ENCODE data around the gene C5orf24. TPM values are rescaled to one million over a fixed set of nuclear protein-coding genes. Genes with fewer than 3 reads are reported as not detected.
A peak's percentile ranks its signal among the peaks of the same experiment; 100 is the strongest.
"Not testable (repeated sequence)": the region's sequence is repeated elsewhere in the genome, so short reads cannot be mapped to it uniquely, and the experiment has no call there.

Gene C5orf24
- total RNA-seq, 1 donor from 2014 or later, result 43.2 TPM

- H3K36me3 Mint-ChIP-seq (ENCODE audit: low read depth), result peaks cover 27% of the 10 kb centered on the region
- intact Hi-C loops (cut with micrococcal nuclease), result loop anchor here (1.0 to 10.0 kb wide), 6 partner anchors 29 to 649 kb away; partner anchors contain the start of genes C5orf24, CAMLG, DDX46 and PCBD2
These were observed 28.4 kb downstream of the C5orf24 start, which contains the start of gene TXNDC15 for GRCh38 chr5:134873987-134874830. TXNDC15 (plus strand) TSS chr5:134874371; CDS start chr5:134874428, 57 bp downstream.

GRCh38 chr5:134874831-134875655 is 29.3 kb downstream of the C5orf24 start:
- no peaks in the 10 kb centered on the region for H3K27me3 Mint-ChIP-seq (ENCODE audit: insufficient read depth)
- intact Hi-C loops (cut with micrococcal nuclease), result loop anchor here (1.0 to 10.0 kb wide), 6 partner anchors 30 to 650 kb away; partner anchors contain the start of genes C5orf24, CAMLG, DDX46 and PCBD2
- H3K9me3 Mint-ChIP-seq, result no peaks in the 10 kb centered on the region
- peaks cover 28% of the 10 kb centered on the region for H3K36me3 Mint-ChIP-seq (ENCODE audit: low read depth)
- DNase-seq (ENCODE audit: low spot score), result peak; percentile 40
- H3K4me3 Mint-ChIP-seq, result peak overlapping the region; percentile 100
- H3K4me1 Mint-ChIP-seq (ENCODE audit: low read depth), result peaks cover 52% of the 10 kb centered on the region
- H3K27ac Mint-ChIP-seq, result peak overlapping the region; percentile 98

More at GRCh38 chr5:134873987-134874830, 28.4 kb downstream of the C5orf24 start, which contains the start of gene TXNDC15:
- peak; percentile 82 for DNase-seq (ENCODE audit: low spot score)
- no peaks in the 10 kb centered on the region for H3K27me3 Mint-ChIP-seq (ENCODE audit: insufficient read depth)
- H3K4me1 Mint-ChIP-seq (ENCODE audit: low read depth), result peaks cover 43% of the 10 kb centered on the region
- H3K27ac Mint-ChIP-seq, result peak within 1 kb of the TSS; percentile 98
- H3K4me3 Mint-ChIP-seq, result peak within 1 kb of the TSS; percentile 100
- H3K9me3 Mint-ChIP-seq, result no peaks in the 10 kb centered on the region

- peaks cover 54% of the 10 kb centered on the region for H3K4me1 Mint-ChIP-seq (ENCODE audit: low read depth)
- H3K27ac Mint-ChIP-seq, result peak overlapping the region; percentile 69
- H3K9me3 Mint-ChIP-seq, result no peaks in the 10 kb centered on the region
- no peaks in the 10 kb centered on the region for H3K27me3 Mint-ChIP-seq (ENCODE audit: insufficient read depth)
- intact Hi-C loops (cut with micrococcal nuclease), result loop anchor here (10.0 kb wide), 1 partner anchor 652 kb away; the partner anchor contains the start of gene PPP2CA
- DNase-seq (ENCODE audit: low spot score), result no peak
- H3K36me3 Mint-ChIP-seq (ENCODE audit: low read depth), result peaks cover 30% of the 10 kb centered on the region
- H3K4me3 Mint-ChIP-seq, result peak overlapping the region; percentile 63
These were observed 31.4 kb downstream of the C5orf24 start for GRCh38 chr5:134877159-134877558.

GRCh38 chr5:134878403-134878802 is 32.6 kb downstream of the C5orf24 start:
- no peaks in the 10 kb centered on the region for H3K9me3 Mint-ChIP-seq
- H3K36me3 Mint-ChIP-seq (ENCODE audit: low read depth), result peaks cover 29% of the 10 kb centered on the region
- no peaks in the 10 kb centered on the region for H3K27me3 Mint-ChIP-seq (ENCODE audit: insufficient read depth)
- intact Hi-C loops (cut with micrococcal nuclease), result loop anchor here (10.0 kb wide), 1 partner anchor 654 kb away; the partner anchor contains the start of gene PPP2CA
- no peak overlapping the region for H3K4me3 Mint-ChIP-seq
- peaks cover 45% of the 10 kb centered on the region for H3K4me1 Mint-ChIP-seq (ENCODE audit: low read depth)
- no peak for DNase-seq (ENCODE audit: low spot score)
- no peak overlapping the region for H3K27ac Mint-ChIP-seq

DNA sequence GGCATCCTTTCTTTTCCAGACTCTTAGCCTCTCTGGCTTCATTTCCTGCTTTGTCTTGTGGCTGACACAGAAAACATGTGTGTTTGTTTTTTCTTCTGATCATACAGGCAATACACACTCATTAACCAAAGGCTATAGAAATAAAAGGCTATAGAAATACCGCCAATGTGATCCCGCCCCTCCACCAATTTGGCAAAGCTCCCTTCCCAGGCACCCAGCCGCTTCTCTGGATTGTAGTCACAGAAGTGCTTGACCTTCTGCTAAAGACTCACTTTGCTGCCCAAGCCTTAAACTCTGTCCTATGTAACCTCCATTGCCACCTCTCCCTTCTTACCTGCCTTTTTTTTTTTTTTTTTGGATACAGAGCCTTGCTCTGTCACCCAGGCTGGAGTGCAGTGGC is 33.7 kb downstream of the C5orf24 start:
- peaks cover 29% of the 10 kb centered on the region for H3K36me3 Mint-ChIP-seq (ENCODE audit: low read depth)
- H3K27ac Mint-ChIP-seq, result no peak overlapping the region
- no peaks in the 10 kb centered on the region for H3K27me3 Mint-ChIP-seq (ENCODE audit: insufficient read depth)
- H3K9me3 Mint-ChIP-seq, result no peaks in the 10 kb centered on the region
- DNase-seq (ENCODE audit: low spot score), result no peak
- no peak overlapping the region for H3K4me3 Mint-ChIP-seq
- intact Hi-C loops (cut with micrococcal nuclease), result loop anchor here (10.0 kb wide), 1 partner anchor 655 kb away; the partner anchor contains the start of gene PPP2CA
- H3K4me1 Mint-ChIP-seq (ENCODE audit: low read depth), result peaks cover 42% of the 10 kb centered on the region

DNA sequence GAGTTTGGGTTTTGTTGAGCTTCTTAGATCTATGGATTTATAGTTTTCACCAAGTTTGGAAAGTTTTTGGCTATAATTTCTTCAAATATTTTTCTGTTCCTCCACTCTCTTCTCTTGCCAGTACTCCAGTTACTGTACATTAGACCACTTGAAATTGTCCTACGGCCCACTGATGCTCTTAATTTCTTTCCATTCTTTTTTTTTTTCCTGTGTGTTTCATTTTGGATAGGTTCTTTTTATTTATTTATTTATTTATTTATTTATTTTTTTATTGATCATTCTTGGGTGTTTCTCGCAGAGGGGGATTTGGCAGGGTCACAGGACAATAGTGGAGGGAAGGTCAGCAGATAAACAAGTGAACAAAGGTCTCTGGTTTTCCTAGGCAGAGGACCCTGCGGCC is 35.2 kb downstream of the C5orf24 start:
- Mint-ChIP-seq H3K36me3 (ENCODE audit: low read depth) (peaks cover 22% of the 10 kb centered on the region), H3K4me1 (ENCODE audit: low read depth) (peaks cover 42% of the 10 kb centered on the region), H3K27ac (peak overlapping the region; percentile 31)
- H3K27me3 Mint-ChIP-seq (ENCODE audit: insufficient read depth); H3K9me3 Mint-ChIP-seq; DNase-seq (ENCODE audit: low spot score); H3K4me3 Mint-ChIP-seq; intact Hi-C loops (cut with micrococcal nuclease): not testable (repeated sequence)

GRCh38 chr5:134881711-134882110 is 35.9 kb downstream of the C5orf24 start:
- H3K9me3 Mint-ChIP-seq; intact Hi-C loops (cut with micrococcal nuclease); H3K27me3 Mint-ChIP-seq (ENCODE audit: insufficient read depth); H3K4me3 Mint-ChIP-seq; H3K27ac Mint-ChIP-seq; DNase-seq (ENCODE audit: low spot score): not testable (repeated sequence)
- peaks cover 35% of the 10 kb centered on the region for H3K4me1 Mint-ChIP-seq (ENCODE audit: low read depth)
- peaks cover 16% of the 10 kb centered on the region for H3K36me3 Mint-ChIP-seq (ENCODE audit: low read depth)

DNA sequence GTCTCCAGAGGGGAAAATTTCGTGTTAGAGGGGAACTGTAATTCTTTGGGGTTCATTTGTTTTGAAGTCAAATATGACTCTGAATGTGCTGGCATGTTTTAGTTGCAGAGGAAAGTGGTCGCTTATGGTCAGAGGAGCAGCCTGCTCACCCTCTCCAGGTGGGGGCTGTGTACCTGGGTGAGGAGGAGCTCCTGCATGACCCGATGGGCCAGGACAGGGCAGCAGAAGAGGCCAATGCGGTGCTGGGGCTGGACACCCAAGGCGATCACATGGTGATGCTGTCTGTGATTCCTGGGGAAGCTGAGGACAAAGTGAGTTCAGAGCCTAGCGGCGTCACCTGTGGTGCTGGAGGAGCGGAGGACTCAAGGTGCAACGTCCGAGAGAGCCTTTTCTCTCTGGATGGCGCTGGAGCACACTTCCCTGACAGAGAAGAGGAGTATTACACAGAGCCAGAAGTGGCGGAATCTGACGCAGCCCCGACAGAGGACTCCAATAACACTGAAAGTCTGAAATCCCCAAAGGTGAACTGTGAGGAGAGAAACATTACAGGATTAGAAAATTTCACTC is 41.9 kb downstream of the C5orf24 start:
- Mint-ChIP-seq H3K27me3 (ENCODE audit: insufficient read depth) (no peaks in the 10 kb centered on the region), H3K4me1 (ENCODE audit: low read depth) (peaks cover 15% of the 10 kb centered on the region), H3K27ac (no peak overlapping the region), H3K4me3 (no peak overlapping the region), H3K9me3 (no peaks in the 10 kb centered on the region), H3K36me3 (ENCODE audit: low read depth) (peaks cover 24% of the 10 kb centered on the region)
- DNase-seq (ENCODE audit: low spot score), result no peak
- intact Hi-C loops (cut with micrococcal nuclease), result no loop called here

GRCh38 chr5:134889335-134889734 is 43.6 kb downstream of the C5orf24 start:
- no peak for DNase-seq (ENCODE audit: low spot score)
- H3K27me3 Mint-ChIP-seq (ENCODE audit: insufficient read depth), result no peaks in the 10 kb centered on the region
- H3K4me3 Mint-ChIP-seq, result no peak overlapping the region
- peaks cover 15% of the 10 kb centered on the region for H3K4me1 Mint-ChIP-seq (ENCODE audit: low read depth)
- H3K27ac Mint-ChIP-seq, result no peak overlapping the region
- no peaks in the 10 kb centered on the region for H3K9me3 Mint-ChIP-seq
- peaks cover 32% of the 10 kb centered on the region for H3K36me3 Mint-ChIP-seq (ENCODE audit: low read depth)
- intact Hi-C loops (cut with micrococcal nuclease), result no loop called here

- H3K36me3 Mint-ChIP-seq (ENCODE audit: low read depth), result peaks cover 37% of the 10 kb centered on the region
- intact Hi-C loops (cut with micrococcal nuclease), result no loop called here
- no peak for DNase-seq (ENCODE audit: low spot score)
- no peak overlapping the region for H3K27ac Mint-ChIP-seq
- H3K27me3 Mint-ChIP-seq (ENCODE audit: insufficient read depth), result no peaks in the 10 kb centered on the region
- no peak overlapping the region for H3K4me3 Mint-ChIP-seq
- peaks cover 9% of the 10 kb centered on the region for H3K4me1 Mint-ChIP-seq (ENCODE audit: low read depth)
- H3K9me3 Mint-ChIP-seq, result no peaks in the 10 kb centered on the region
These were observed 45.7 kb downstream of the C5orf24 start for GRCh38 chr5:134891473-134891872.

GRCh38 chr5:134892282-134892681 is 46.5 kb downstream of the C5orf24 start:
- H3K4me1 Mint-ChIP-seq (ENCODE audit: low read depth), result peaks cover 9% of the 10 kb centered on the region
- no peak overlapping the region for H3K27ac Mint-ChIP-seq
- peaks cover 37% of the 10 kb centered on the region for H3K36me3 Mint-ChIP-seq (ENCODE audit: low read depth)
- intact Hi-C loops (cut with micrococcal nuclease), result no loop called here
- H3K27me3 Mint-ChIP-seq (ENCODE audit: insufficient read depth), result no peaks in the 10 kb centered on the region
- H3K4me3 Mint-ChIP-seq, result no peak overlapping the region
- no peaks in the 10 kb centered on the region for H3K9me3 Mint-ChIP-seq
- no peak for DNase-seq (ENCODE audit: low spot score)

GRCh38 chr5:134892926-134893325 is 47.2 kb downstream of the C5orf24 start:
- peaks cover 37% of the 10 kb centered on the region for H3K36me3 Mint-ChIP-seq (ENCODE audit: low read depth)

More at GRCh38 chr5:134892926-134893325, 47.2 kb downstream of the C5orf24 start:
- Mint-ChIP-seq H3K4me1 (ENCODE audit: low read depth) (peaks cover 9% of the 10 kb centered on the region), H3K4me3 (no peak overlapping the region), H3K27me3 (ENCODE audit: insufficient read depth) (no peaks in the 10 kb centered on the region), H3K9me3 (no peaks in the 10 kb centered on the region), H3K27ac (no peak overlapping the region)
- intact Hi-C loops (cut with micrococcal nuclease), result no loop called here
- DNase-seq (ENCODE audit: low spot score), result no peak
